HepG2 (cell line): ENCODE data around the gene CHN2. TPM values are rescaled to one million over a fixed set of nuclear protein-coding genes. Genes with fewer than 3 reads are reported as not detected.

ENCODE experiments used
- ATAC-seq: fragments of 200-7000 bp; cut with Tn5 transposase; 3 replicates; pipeline ENCODE4 v1.9.1; 2020; ENCODE audit warnings: mild to moderate bottlenecking, moderate library complexity
- BruUV-seq: library from RNA; stranded (reverse); fragments of 400-500 nt; replicated peaks from 2 replicates; lab custom pipeline; 2021; lab: Mats Ljungman, UMichigan
- CTCF ChIA-PET: fragments of 300-600 bp; formaldehyde crosslinking; extraction: SDS; loops from one replicate; lab custom pipeline; 2021; ENCODE audit warnings: low total read pairs, inconsistent platforms, low intra/inter-chr PET ratio; lab: Yijun Ruan, JAX
- POLR2A ChIA-PET: fragments of 350-600 bp; sonication (Branson Sonifier 250); formaldehyde crosslinking; loops from one replicate; lab custom pipeline; 2020; ENCODE audit warnings: antibody characterized with exemption, inconsistent platforms; lab: Yijun Ruan, JAX
- DNase-seq: peaks from one replicate; pipeline ENCODE4 v3.0.0-alpha.2; 2015; ENCODE audit warnings: low spot score
- FAIRE-seq: peaks from 3 replicates; lab custom pipeline; 2011; peaks lifted over from hg19 to GRCh38; lab: Jason Lieb, UNC
- H2AFZ ChIP-seq: one replicate; pipeline ENCODE4 v1.6.1; 2011; ENCODE audit warnings: low read length, inconsistent platforms
- H3K27ac ChIP-seq: fragments of 300-600 bp; 3 replicates; pipeline ENCODE4 v1.8.0; 2011; ENCODE audit warnings: mixed run types, mild to moderate bottlenecking, mixed read lengths, low read length, inconsistent platforms; ENCODE audit not compliant: insufficient read depth; ENCODE audit errors: extremely low read length
- H3K27me3 ChIP-seq, 2 experiments: fragments of 200-600 bp in 1 of 2; 2 replicates in 1 of 2; 3 replicates in 1 of 2; pipeline versions ENCODE4 v1.6.0 to v1.8.0; 2011; ENCODE audit warnings: low read length in 2 of 2, mild to moderate bottlenecking in 2 of 2, moderate library complexity in 2 of 2, inconsistent platforms in 1 of 2; ENCODE audit not compliant: insufficient read depth in 2 of 2, control insufficient read depth in 1 of 2
- H3K36me3 ChIP-seq, 2 experiments: fragments of 200-600 bp in 1 of 2; replicated peaks in 1 of 2; 2 replicates in 1 of 2; 3 replicates in 1 of 2; pipeline versions ENCODE4 v1.5.1 to v1.8.0; 2011; ENCODE audit warnings: low read length in 2 of 2, inconsistent platforms in 1 of 2; ENCODE audit not compliant: insufficient read depth in 2 of 2, control insufficient read depth in 1 of 2
- H3K4me1 ChIP-seq: 2 replicates; pipeline ENCODE4 v1.5.1; 2012; ENCODE audit warnings: low read length, inconsistent platforms; ENCODE audit not compliant: insufficient read depth
- H3K4me2 ChIP-seq: 2 replicates; pipeline ENCODE4 v1.6.0; 2011; ENCODE audit warnings: low read depth, low read length, inconsistent platforms
- H3K4me3 ChIP-seq, 3 experiments: fragments of 200-600 bp in 1 of 3; sonication (generic), shearing (Covaris generic) in 1 of 3; replicated peaks in 1 of 3; 2 replicates each; pipeline ENCODE4 v1.5.1; 2011 to 2016; ENCODE audit warnings: low read length in 3 of 3, inconsistent platforms in 2 of 3, low read depth in 2 of 3, mild to moderate bottlenecking in 2 of 3, control low read depth in 1 of 3, mixed read lengths in 1 of 3; ENCODE audit not compliant: insufficient read depth in 1 of 3
- H3K79me2 ChIP-seq: one replicate; pipeline ENCODE4 v1.6.1; 2011; ENCODE audit warnings: low read length, inconsistent platforms; ENCODE audit not compliant: insufficient read depth
- H3K9ac ChIP-seq: 2 replicates; pipeline ENCODE4 v1.6.0; 2011; ENCODE audit warnings: mild to moderate bottlenecking, low read depth, low read length, inconsistent platforms; ENCODE audit not compliant: insufficient read depth
- H3K9me3 ChIP-seq: 2 replicates; pipeline ENCODE4 v1.5.1; 2012; ENCODE audit warnings: mild to moderate bottlenecking, low read length
- H4K20me1 ChIP-seq: 2 replicates; pipeline ENCODE4 v1.6.0; 2011; ENCODE audit warnings: inconsistent platforms, mild to moderate bottlenecking, low read length, moderate library complexity; ENCODE audit not compliant: insufficient read depth
- CTCF ChIP-seq: sonication (generic); formaldehyde crosslinking; IDR thresholded peaks from 2 replicates; pipeline ENCODE4 v1.5.0; 2020; ENCODE audit warnings: mild to moderate bottlenecking, missing genetic modification reagents, moderate library complexity
- ESRRA ChIP-seq: sonication (generic); formaldehyde crosslinking; IDR thresholded peaks from 2 replicates; pipeline ENCODE4 v1.5.1; 2020; ENCODE audit warnings: mild to moderate bottlenecking, low read depth, missing genetic modification reagents
- MXD4 ChIP-seq: IDR thresholded peaks from 2 replicates; pipeline ENCODE4 v1.6.1; 2016; ENCODE audit warnings: mild to moderate bottlenecking, missing biosample characterization, missing genetic modification reagents
- ONECUT2 ChIP-seq: sonication (generic); formaldehyde crosslinking; IDR thresholded peaks from 2 replicates; pipeline ENCODE4 v1.4.0; 2020; ENCODE audit warnings: missing genetic modification reagents
- PRPF4 ChIP-seq: fragments of 200-400 bp; formaldehyde crosslinking; IDR thresholded peaks from 2 replicates; pipeline ENCODE4 v1.6.1; 2016; ENCODE audit warnings: low read length, low read depth; ENCODE audit not compliant: poor library complexity, severe bottlenecking
- U2AF2 ChIP-seq: fragments of 200-400 bp; formaldehyde crosslinking; IDR thresholded peaks from 2 replicates; pipeline ENCODE4 v1.6.1; 2017; ENCODE audit warnings: low read depth, mild to moderate bottlenecking, low read length
- YEATS4 ChIP-seq: sonication (generic); formaldehyde crosslinking; IDR thresholded peaks from 2 replicates; pipeline ENCODE4 v1.4.0; 2020; ENCODE audit warnings: missing genetic modification reagents, borderline replicate concordance
- ZNF235 ChIP-seq: sonication (generic); formaldehyde crosslinking; IDR thresholded peaks from 2 replicates; pipeline ENCODE4 v1.8.1; 2023; ENCODE audit warnings: mild to moderate bottlenecking, missing genetic modification reagents, borderline replicate concordance
- ZNF446 ChIP-seq: sonication (generic); formaldehyde crosslinking; IDR thresholded peaks from 2 replicates; pipeline ENCODE4 v1.5.0; 2020; ENCODE audit warnings: mild to moderate bottlenecking, missing genetic modification reagents
- ZNF687 ChIP-seq: sonication (generic); formaldehyde crosslinking; IDR thresholded peaks from 2 replicates; pipeline ENCODE4 v1.5.1; 2020; ENCODE audit warnings: mild to moderate bottlenecking, missing genetic modification reagents, moderate library complexity
- WGBS: methylation state at CpG from one replicate; pipeline ENCODE4 v1.1.6; 2017; ENCODE audit warnings: low lambda C conversion rate; 5-methylcytosine and 5-hydroxymethylcytosine counted together
- in situ Hi-C: cut with HindIII; loops from 2 replicates; pipeline ENCODE4 v1.10.0; 2017; ENCODE audit warnings: low pct_unique_long_range_greater_than_20kb; ENCODE audit not compliant: extremely low pct_ligation_motif_present
- intact Hi-C: fragments of 100-400 bp; cut with micrococcal nuclease; formaldehyde crosslinking; loops from one replicate; pipeline ENCODE4 v1.10.0; 2022; ENCODE audit not compliant: unreplicated experiment
- polyA plus RNA-seq, 8 experiments: library from polyadenylated mRNA; depleted of rRNA in 3 of 8; stranded (reverse) in 7 of 8; unstranded in 1 of 8; fragments of >200 nt; fragmentation: Illumina TruSeq in 4 of 8; extraction: Trizol in 4 of 8; gene quantifications; 2 replicates each; pipeline versions ENCODE4 v1.2.1 to v1.2.3, GENCODE V29; 2011 to 2016; ENCODE audit warnings: low read depth in 4 of 8, missing spikeins in 1 of 8, mixed read lengths in 1 of 8; ENCODE audit not compliant: insufficient read depth in 1 of 8
- total RNA-seq, 5 experiments: library from RNA; depleted of rRNA; stranded (reverse); fragments of >200 nt; fragmentation: Illumina TruSeq; extraction: Trizol; gene quantifications; 2 replicates each; pipeline ENCODE4 v1.2.3, GENCODE V29; 2016; ENCODE audit warnings: low read depth in 1 of 5
- TF ChIP-seq, protein P1 (sequence below): sonication (generic); formaldehyde crosslinking; IDR thresholded peaks from 2 replicates; pipeline ENCODE4 v1.8.0; 2022; ENCODE audit warnings: missing genetic modification reagents, mild to moderate bottlenecking, inconsistent platforms, borderline replicate concordance

CHN2 gene
- total and polyA plus RNA-seq, 2 of the 13 experiments (the other 11 are each of a cell fraction or from before 2014, with no cell fraction given) = 23.5 to 30.5 TPM

DNA sequence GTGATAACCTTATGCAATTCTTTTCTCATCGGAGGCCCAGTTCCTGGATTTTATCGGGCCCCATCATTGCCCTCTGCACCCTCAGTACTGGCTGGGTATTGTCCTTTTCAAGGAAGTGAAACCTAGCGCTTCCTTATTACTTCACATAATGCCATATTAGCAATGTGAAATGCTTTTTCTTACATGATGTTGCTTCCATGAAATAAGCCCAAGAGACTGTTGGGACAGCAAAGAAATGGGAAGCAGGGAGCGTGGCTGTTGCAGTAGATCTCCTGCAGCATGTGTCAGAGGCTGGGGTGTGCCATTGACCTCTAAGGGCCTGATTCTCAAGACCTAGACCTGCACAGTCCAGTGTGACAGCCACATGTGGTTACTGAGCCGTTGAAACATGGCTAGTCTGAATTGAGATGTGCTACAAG is 8.1 kb downstream of the CHN2 start:
- Histone ChIP-seq H3K4me3 (no peak overlapping the region), H3K9ac (no peak overlapping the region; the same call in 1 of the 2 replicates), H3K27ac (peak overlapping the region; percentile 31), H3K79me2 (peaks cover 97% of the 10 kb centered on the region), H2AFZ (no peak overlapping the region), H3K4me2 (no peak overlapping the region), H3K4me1 (peaks cover 96% of the 10 kb centered on the region), H3K9me3 (no peaks in the 10 kb centered on the region), H3K36me3 (peaks cover 0 to 2% of the 10 kb centered on the region in 2 experiments; a peak in 1 of 5 replicates), H3K27me3 (no peaks in the 10 kb centered on the region), H4K20me1 (no peaks in the 10 kb centered on the region; the same call in 1 of the 2 replicates)
- no peak for ATAC-seq
- FAIRE-seq = no peak
- BruUV-seq = no TSS peak
- 96% methylated on average over 5 of the region's 5 CpGs for WGBS
- ChIA-PET POLR2A (interaction anchor here (0.9 to 5.2 kb wide), 3 partner anchors 7 to 26 kb away, joined by 3 to 42 read pairs (median 4); partner anchors contain the start of gene CHN2), CTCF (no interaction called here)
- TF ChIP-seq ZNF235 (CRISPR knock-in tag) = no peak
- no peak for TF ChIP-seq ESRRA (CRISPR knock-in tag)
- TF ChIP-seq, protein P1, sequence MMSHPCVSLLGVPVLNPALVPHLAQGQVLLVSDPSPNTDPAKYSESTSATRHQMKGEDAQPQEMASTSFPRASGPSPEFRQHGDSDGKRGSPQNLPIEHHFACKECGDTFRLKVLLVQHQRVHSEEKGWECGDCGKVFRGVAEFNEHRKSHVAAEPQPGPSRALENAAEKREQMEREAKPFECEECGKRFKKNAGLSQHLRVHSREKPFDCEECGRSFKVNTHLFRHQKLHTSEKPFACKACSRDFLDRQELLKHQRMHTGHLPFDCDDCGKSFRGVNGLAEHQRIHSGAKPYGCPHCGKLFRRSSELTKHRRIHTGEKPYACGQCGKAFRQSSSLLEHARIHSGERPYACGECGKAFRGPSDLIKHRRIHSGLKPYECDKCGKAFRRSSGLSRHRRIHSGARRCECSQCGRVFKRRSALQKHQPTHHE (CRISPR knock-in tag) = no peak
- TF ChIP-seq YEATS4 = no peak
- TF ChIP-seq MXD4 (CRISPR knock-in tag) = no peak
- TF ChIP-seq PRPF4 = no peak
- TF ChIP-seq CTCF = no peak
- no peak for TF ChIP-seq ONECUT2 (CRISPR knock-in tag)
- no peak for TF ChIP-seq U2AF2
- TF ChIP-seq ZNF687 = no peak
- TF ChIP-seq ZNF446 (CRISPR knock-in tag) = no peak
- DNase-seq = no peak
- in situ Hi-C loops (no loop called here), intact Hi-C loops (loop anchor here (10.0 kb wide), 1 partner anchor 362 kb away; the partner anchor contains the start of gene PRR15)
